Kidney capillary endothelial cell (primary cell): Measurements from ENCODE around the gene SLC6A6.
"Not testable (repeated sequence)": the region's sequence is repeated elsewhere in the genome, so short reads cannot be mapped to it uniquely, and the experiment has no call there.

Experiments used
- DNase-seq: peaks from one replicate; pipeline ENCODE4 v3.0.0-alpha.2; 2018; ENCODE audit warnings: low spot score

SLC6A6 gene

DNA sequence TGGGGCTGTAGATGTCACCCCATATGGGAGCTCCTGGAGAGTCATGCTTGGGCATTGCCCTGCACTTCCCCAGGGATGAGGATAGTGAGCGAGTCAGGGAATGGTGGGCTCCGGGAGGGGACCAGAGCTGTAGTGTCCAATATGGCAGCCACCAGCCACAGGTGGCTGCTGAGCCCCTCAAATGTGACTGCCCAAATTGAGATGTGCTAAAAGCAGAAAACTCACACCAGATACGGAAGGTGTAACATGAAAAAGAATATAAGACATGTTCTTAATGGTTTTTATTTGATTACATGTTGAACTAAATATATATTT lies 106.1 kb downstream of the SLC6A6 start:
- DNase-seq = no peak

DNA sequence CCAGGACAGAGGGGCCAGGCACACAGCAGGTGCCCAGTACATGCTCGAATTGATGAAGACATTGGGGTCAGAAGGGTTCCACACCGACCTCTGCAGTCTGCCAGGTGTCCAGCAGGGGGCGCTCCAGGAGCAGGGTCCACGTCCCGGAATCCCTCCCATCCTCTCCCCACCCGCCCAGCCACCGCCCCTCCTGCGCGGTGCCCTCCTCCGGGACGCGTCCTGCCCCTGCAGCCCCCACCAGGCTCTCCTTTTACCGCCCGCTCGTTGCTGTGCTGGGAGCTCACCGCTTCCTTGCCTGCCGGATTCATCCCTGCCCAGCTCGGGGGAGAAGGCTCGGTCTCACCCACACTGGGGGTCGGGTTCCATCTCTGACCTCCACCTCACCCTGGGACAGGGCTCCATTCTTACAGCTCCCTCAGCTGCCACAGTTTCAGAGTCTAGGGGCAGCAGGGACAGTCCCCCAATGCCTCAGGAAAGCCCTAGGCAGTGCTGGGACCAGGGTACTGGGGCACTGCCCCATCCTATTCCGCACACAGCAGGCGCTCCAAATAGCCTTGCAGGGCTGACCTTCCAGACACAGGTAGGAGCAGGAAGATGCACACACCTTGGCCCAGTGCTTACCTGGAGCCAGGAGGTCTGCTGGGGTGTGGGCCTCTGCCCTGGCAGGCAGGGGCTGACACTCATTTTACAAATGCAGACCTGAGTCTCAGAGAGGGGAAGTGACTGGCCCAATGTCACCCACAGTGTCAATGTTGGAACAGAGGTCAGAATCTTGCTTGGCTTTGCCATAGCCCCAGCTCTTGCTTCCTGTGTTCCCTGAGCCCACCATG lies 106.8 kb downstream of the SLC6A6 start:
- peak; percentile 45 for DNase-seq

DNA sequence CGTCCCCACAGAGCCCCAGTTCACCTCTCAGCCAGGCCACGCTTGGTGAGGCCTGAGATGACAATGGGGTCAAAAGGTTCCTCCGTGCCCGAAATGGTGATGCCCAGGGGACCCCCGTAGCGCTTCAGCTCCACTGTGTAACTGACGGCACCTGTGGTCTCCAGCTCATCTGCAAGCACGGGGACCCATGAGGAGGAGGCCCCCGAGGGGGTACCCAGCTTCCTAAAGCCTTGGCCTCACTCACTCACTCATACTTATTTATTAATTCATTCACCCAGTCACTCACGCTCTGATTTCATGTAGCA lies 107.3 kb downstream of the SLC6A6 start:
- no peak for DNase-seq

DNA sequence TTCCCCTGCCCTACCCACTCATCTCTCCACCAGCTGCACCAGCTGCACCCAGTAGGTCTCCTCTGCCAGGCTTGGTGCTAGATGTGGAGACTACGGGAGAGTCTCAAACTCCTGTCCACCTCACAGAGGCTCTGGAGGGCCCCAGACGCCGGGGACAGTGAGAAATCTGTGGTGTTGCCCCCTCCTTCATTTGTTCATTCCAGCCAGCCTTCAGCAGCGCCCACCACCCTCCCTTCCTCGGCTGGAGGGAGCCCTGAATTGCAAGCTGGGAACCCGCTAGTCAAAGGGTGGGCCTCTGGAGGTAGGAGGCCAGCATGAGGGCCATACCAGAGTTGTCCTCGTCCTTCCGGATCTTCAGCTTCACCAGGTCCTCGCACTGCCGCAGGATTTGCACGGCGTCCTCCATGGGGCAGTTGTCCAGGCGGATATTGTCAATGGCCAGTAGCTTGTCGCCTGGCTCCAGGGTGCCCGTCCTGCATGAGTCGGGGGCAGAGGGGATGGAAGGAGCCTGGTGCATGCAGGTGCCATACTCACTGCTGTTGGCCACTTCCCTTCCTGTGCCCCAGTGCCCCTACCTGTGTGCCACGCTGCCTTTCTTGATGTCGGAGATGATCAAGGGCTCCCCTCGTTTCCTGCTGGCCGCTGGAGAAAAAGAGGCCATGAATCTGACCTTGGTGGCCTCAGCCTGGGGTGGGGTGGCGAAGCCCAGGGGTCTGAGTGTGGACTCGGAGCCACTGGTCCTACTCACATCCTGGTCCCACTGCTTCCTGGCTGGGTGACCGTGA lies 108.6 kb downstream of the SLC6A6 start:
- DNase-seq = no peak

DNA sequence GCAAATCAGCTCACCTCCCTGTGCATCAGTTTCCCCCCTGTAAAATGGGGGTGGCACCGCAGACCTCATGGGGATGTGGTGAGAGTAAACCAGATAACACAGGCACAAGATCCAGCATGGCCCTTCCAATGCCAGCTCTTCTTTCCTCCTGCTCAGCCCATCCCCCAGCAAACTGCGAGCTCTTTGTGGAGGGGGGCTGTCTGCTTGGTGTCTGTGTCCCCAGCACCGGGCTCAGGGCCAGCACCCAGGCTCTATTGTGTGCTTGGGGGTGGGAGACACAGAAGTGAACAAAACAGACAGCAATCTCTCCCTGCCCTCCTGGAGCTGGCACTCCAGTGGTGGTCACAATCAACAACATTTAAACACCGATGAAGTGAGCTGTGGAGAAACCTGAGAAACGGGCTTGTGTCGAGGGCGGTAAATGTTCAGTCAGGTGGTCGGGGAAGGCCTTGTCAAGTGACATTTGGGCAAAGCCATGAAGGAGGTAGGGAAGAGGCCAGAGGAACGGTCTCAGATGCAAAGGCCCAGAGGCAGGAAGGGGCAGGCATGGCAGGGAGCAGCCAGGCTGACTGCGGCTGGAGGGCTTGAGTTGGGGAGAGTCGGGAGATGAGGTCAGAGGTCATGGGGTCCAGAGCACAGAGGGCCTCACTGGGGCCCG lies 109.3 kb downstream of the SLC6A6 start:
- no peak for DNase-seq

DNA sequence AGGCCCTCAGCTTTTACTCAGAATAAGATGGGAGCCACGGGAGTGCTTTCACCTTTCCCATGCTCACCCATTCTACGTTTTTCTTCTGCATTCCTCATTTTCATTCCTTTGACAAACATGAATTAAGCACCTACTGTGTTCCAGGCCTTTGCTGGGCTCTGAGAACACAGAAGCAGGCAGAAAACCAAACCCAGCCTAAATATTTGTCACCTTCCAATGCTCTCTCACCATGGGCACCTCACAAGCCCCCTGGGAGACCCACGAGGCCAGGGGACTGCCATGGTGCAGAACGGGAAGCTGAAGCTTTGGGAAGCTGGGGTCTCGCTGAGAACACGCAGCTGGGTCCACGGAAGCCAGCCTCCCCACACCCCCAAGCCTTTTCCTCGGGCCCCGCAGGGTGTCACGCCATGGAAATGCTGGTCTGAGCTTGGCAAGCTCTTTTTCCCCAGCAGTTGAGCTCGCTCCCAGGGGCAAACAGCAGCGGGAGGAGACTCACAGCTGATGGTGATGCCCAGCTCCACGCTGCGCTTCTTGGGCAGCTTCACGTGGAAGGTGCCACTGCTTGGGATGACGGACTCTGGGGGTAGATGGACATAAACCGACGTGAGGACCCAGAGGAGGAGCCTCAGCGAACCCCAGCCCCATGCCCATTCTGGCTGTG lies 110.0 kb downstream of the SLC6A6 start:
- no peak for DNase-seq

DNA sequence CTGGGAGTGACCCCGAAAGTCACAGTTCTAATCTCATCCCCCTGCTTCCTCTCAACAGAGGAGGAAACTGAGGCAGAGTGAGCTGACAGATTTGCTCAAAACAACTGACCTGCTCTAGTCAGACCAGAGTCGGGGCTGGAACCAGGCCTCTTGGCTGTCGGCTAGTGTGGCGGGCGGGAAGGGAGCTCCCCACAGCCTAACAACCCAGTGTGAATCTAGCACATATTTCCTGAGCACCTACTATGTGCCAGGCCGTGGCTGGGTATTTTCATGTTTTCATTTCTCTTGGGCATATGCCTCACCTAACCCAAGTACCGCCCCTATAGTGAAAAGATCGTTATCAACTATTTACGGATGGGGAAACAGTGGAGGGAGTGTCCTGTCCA lies 110.5 kb downstream of the SLC6A6 start:
- DNase-seq = no peak

DNA sequence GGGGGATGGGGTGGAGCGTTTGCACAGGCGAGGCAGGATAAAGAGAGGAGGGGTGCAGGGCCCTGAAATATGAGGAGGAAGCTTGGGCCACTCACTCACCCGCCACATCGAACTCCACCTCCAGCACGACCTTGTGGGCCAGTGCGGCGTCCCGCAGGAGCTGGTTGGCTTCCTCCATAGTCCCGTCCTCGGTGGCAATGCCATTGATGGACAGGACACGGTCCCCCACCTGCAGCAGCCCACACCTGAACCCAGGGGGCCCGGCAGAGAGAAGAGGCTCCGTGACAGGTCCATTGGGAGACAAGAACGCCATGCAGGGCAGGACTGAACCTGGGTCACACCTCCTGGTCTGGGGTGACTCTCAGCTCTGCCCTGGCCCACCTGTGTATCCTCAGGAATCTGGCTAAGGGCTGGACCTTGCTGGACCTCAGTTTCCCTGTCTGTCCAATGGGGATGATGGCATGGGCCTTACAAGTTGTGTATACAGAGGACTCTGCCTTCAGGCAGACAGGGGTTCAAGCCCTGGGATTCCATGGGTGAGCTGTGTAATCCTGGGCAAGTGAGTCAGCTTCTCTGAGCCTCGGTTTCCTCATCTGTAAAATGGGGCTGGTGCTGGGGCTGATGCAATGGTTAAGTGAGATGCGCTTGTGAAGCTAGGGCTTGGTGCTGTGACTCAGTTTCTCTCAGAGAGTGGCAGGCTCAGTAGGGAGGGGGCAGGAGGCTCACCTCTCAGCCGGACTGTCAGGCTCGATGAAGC lies 111.3 kb downstream of the SLC6A6 start:
- DNase-seq = no peak

DNA sequence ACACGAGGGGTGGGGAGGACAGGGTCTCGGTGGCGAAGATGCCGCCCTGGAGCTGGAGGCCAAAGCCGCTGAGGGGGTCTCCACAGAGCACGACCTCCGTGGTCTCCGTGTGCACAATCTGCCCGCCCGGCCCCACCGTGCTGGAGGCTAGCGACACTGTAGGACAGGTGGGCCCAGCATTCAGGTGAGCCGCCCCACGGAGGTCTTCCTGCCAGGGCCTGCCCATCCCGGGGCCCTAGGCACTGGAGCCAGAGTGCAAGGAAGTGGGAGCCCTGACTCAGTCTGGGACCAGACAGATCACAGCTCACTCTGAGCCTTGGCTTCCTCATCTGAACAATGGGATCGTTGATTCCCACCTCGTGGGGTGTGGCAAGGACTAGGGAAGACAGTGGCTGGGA lies 111.9 kb downstream of the SLC6A6 start:
- no peak for DNase-seq

DNA sequence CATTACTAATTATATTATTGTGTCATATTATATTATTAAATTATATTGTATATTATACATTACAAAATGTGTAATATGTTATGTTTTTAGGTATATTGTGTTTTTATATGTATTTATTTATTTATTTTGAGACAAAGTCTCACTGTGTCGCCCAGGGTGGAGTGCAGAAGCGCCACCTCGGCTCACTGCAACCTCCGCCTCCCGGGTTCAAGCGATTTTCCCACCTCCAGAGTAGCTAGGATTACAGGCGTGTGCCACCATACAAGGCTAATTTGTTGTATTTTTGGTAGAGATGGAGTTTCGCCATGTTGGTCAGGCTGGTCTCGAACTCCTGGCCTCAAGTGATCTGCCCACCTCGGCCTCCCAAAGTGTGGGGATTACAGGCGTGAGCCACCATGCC lies 113.1 kb downstream of the SLC6A6 start:
- not testable (repeated sequence) for DNase-seq

DNA sequence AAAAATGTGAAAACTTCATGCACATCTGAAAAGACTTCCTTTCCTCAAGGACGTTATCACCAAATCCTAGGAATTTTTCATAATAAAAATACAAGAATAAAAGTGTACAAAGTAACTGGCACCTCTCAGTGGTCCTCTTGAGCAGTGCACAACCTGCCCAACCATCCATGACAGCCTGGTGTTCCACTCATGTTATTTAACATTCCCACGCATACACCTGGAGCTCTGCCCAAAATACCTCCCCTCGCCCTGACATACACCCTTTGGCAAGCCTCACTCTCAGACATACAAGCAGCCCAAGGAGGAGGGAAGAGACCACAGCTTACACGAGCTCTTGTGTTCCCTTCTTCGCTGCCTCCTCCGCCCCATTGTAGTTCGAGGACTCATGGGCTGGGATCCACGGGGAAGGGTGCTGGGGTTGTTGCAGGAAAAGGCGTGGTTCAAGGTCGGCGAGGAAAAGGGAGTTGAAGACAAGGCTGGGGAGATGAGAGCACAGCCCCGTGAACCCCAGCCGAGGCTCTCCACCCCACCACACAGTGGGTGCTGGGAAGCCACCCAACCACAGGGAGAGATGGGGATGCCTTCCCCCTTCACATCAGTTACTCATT lies 114.4 kb downstream of the SLC6A6 start:
- no peak for DNase-seq

DNA sequence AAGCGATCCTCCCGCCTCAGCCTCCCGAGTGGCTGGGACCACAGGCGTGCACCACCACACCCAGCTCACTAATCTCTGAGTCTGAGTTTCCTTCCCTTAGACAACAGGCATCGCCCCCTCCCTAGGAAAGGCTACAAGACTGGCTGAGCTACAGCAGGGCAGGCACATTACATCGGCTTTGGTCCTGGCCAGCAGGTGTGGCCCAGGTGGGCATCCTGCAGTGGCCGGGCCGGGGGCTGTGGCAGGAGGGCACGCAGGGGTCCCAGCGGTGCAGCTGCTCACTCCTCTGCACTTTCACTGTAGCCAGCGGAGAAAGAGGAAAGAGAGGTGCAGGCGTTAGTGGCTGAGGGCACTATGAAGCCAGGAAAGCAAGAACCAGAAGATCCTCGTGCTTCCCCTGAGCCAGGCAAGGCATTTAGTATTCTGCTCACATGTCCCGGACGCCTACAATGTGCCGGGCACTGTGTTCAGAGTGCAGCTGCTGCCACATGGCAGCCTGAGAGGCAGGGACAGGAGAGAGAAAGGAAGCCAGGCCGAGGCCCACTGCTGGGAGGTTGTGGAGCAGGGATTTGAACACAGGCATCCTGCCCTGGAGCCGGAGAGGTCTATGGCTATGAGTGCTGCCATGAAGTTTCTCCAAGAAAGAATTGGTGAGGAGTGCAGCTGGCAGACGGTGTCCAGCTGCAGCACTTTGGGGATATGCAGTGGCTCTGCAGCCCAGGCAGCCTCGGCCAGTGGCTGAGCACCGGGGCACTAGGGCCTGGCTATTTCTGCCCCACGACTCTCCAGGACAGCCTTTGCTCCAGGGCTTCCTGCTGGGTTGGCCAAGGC lies 115.4 kb downstream of the SLC6A6 start:
- no peak for DNase-seq

DNA sequence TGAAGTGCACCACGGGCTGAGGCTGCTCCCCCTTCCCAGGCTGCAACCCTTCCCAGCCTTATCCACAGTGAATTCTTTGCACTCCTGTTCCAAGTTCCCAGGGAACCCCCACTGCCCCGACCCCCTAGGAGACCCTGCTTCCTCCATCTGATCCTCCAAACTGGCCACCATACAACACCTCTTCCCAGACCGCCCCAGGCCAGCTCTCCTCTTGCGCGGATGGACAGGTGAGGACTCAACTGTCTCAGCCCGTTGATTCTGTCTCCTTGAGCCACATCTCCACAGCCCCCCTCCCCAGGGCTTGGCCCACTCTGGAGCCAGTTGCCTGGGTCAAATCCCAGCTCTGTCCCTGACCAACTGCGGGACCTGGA lies 116.0 kb downstream of the SLC6A6 start:
- no peak for DNase-seq

DNA sequence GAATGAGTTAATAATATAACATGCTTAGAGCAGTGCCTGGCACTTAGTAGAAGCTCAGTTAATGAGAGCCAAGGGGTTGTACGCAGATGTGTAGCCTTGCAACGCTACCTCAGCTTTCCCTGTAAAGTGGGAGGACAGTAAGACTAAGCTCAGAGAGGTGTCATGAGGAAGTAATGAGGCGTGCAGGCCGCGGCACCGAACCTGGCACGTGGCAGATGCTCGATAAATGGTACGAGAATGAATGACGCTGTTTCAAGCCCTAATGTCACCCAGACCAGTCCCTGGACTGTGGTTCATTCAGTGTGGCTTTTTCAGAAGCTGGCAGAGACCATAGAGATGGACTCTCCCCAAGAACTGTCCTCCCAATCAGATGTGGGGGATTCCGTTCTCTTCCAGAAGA lies 116.5 kb downstream of the SLC6A6 start:
- DNase-seq = no peak

DNA sequence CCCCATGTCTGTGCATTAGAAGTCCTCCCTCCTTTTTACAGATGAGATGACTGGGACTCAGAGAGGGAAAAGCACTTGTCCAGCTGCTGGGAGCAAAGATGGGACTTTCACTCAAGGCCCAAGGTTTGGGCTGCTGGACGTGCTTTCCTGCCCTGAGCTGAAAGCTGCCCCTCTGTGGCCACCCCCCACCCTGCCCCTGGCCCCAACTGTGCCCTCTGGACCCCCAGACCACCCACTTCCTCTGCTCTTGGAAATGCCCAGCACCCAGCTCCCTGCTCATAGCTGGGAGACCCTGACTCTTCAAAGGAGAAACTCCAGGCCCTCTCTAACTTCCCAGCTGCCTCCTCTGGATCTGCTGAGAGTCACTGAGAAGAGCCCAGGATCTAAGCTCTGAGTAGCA lies 117.0 kb downstream of the SLC6A6 start:
- no peak for DNase-seq

DNA sequence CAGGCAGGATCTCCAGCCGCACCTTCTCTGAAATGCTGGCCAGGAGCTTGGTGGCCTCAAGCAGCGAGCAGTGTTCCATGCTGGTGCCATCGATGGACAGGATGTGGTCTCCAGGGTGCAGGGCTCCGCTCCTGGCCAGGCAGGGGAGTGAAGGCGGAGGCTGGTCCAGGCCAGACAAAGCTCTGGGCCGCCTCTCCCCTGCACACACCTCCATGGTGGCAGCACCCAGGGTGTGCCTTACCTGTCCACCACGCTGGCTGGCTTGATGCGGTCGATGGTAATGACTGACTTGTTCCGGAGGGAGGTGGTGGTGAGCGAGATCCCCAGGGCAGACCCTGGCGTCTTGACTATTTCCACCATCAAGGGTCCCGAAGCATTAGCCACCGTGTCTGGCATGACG lies 117.7 kb downstream of the SLC6A6 start:
- DNase-seq = no peak

DNA sequence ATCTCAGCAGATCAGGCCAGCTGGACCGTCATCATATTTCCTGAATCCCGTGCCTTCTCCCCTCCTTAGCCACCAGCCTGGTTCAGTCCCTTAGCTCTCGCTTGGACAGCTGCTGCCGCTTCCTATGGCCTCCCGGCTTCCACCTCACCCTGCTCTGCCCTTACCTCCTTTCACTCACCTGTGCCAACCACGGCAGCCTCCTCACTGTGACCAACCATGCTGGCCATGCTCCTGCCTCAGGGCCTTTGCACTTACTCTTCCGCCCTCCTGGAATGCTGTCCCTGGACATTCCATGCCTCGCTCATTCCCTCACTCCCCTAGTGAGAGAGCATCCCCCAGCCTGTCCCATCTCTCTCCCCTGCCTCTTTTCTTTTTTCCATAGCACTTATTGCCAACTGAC lies 118.6 kb downstream of the SLC6A6 start:
- DNase-seq = no peak

DNA sequence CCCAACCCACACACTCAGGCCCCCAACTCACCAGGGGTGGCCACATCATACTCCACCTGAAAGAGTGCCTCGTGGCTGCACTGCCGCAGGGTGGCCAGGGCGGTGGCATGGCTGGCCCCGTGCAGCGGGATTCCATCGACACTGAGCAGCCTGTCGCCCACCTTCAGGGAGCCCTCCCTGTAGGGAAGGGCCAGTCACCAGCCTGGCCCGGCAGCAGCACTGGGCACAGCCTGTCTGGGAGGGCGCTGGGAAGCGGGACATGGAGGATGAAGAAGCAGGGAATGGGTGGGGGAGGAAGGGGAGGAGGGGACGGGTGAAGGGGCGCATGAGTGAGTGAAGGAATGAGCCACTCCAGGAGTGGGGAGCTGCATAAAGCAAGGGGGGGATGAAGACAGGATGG lies 119.2 kb downstream of the SLC6A6 start:
- no peak for DNase-seq

DNA sequence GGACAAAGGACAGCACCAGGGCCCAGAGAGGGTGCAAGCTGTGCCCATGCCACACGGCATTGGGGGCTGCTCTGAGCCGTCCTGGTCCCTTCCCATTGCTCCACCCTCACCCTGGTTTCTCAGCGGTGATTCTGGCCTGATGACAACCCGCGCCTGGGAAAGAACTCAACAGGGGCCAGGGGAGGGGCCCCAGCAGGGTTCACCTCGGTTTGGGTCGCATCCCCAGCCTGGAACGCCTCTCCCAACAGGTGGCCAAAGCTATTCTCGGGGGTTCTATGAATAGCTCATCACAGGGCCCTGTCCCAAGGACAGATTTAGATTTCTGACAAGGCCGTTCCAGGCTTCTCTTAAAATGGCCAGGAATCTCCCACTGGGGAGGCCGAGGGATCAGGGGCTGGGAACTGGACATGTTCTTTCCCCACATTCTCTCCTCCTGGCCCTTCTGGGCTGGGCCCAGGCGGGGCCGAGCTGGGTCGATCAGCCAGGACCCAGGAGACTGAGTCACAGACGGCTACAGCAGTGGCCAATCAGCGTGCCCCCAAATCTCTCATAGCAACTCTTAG lies 119.8 kb downstream of the SLC6A6 start:
- no peak for DNase-seq

DNA sequence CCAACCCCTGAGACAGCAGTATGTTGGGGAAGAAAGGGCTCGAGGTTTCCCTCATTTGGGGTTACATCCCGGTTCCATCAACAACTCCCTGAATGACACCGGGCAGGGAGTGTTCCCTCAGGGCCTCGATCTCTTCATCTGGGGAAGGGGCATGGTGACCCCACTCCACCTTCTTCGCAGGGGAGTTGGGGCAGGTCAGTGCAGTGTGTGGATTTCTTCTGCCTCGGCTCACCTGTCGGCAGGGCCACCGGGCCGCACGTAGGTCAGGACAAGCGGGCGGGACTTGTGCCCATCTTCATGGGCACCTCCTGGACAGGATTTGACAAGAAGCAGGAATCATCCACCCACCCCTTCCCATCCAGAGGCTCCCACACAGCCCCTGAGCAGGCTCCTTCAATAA lies 120.4 kb downstream of the SLC6A6 start:
- no peak for DNase-seq

DNA sequence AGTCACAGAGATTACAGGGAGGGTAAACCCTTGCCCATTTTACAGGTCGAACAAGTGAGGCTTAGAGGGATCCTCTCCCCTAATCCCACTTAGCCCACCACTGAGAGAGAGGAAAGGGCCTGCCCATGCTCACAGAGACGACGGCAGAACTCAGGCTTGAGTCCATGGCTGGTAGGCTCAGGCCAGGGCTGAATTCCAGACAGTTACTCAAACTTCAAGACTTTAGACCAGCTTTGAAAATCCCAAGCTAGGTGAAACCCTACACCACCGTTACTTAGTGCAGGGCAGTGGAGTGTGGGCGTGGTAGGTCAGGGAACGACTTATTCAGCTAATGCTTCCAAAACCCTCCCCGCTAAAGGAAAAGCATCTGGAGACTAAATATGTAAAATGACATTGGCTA lies 121.4 kb downstream of the SLC6A6 start:
- DNase-seq = no peak
